ENCODE data around the gene EPYC. TPM values are rescaled to one million over a fixed set of nuclear protein-coding genes. Genes with fewer than 3 reads are reported as not detected.

EPYC gene
- total RNA-seq, 2 experiments from 2014 or later: not detected

GRCh38 chr12:90925562-90925961, 79.2 kb downstream of the EPYC start:
- Histone ChIP-seq H3K9me3 (ENCODE audit: low read length) (no peaks in the 10 kb centered on the region), H3K9me2 (ENCODE audit: insufficient read depth, low read length) (no peaks in the 10 kb centered on the region), H4K20me1 (ENCODE audit: insufficient read depth, low read length) (no peaks in the 10 kb centered on the region), H3K4me3 (ENCODE audit: low read depth, low read length, poor library complexity, severe bottlenecking) (no peak overlapping the region), H3K36me3 (ENCODE audit: insufficient read depth, low read length) (no peaks in the 10 kb centered on the region), H3K27ac (ENCODE audit: low read depth, low read length, poor library complexity, severe bottlenecking) (no peak overlapping the region), H3K79me2 (ENCODE audit: insufficient read depth, low read depth, low read length) (no peaks in the 10 kb centered on the region), H3K4me1 (ENCODE audit: insufficient read depth, low read length, poor library complexity, severe bottlenecking) (no peaks in the 10 kb centered on the region), H2AFZ (ENCODE audit: low read length) (no peak overlapping the region), H3K4me2 (ENCODE audit: low read length) (no peak overlapping the region)
- DNase-seq (ENCODE audit: low spot score): no peak
- CTCF ChIA-PET (ENCODE audit: unreplicated experiment): no interaction called here
- BruUV-seq (replicated peaks): no TSS peak
- intact Hi-C loops (cut with micrococcal nuclease; ENCODE audit: unreplicated experiment): no loop called here
- POLR2A ChIA-PET: no interaction called here
- TF ChIP-seq CTCF (conservative IDR thresholded peaks at IDR 0.05; ENCODE audit: low read length): no peak
- no peak for TF ChIP-seq EZH2phosphoT487 (IDR thresholded peaks at IDR 0.05; ENCODE audit: borderline replicate concordance, low read depth, low read length)

GRCh38 chr12:90924406-90924805, 80.4 kb downstream of the EPYC start:
- no peak overlapping the region for H3K4me3 ChIP-seq (ENCODE audit: low read depth, low read length, poor library complexity, severe bottlenecking)
- no TSS peak for BruUV-seq (replicated peaks)
- no peak for DNase-seq (ENCODE audit: low spot score)
- CTCF ChIA-PET (ENCODE audit: unreplicated experiment): no interaction called here
- H3K4me1 ChIP-seq (ENCODE audit: insufficient read depth, low read length, poor library complexity, severe bottlenecking): no peaks in the 10 kb centered on the region
- H3K9me3 ChIP-seq (ENCODE audit: low read length): no peaks in the 10 kb centered on the region
- H3K79me2 ChIP-seq (ENCODE audit: insufficient read depth, low read depth, low read length): no peaks in the 10 kb centered on the region
- no peak overlapping the region for H2AFZ ChIP-seq (ENCODE audit: low read length)
- no peak overlapping the region for H3K27ac ChIP-seq (ENCODE audit: low read depth, low read length, poor library complexity, severe bottlenecking)
- H3K36me3 ChIP-seq (ENCODE audit: insufficient read depth, low read length): no peaks in the 10 kb centered on the region
- intact Hi-C loops (cut with micrococcal nuclease; ENCODE audit: unreplicated experiment): no loop called here
- H3K4me2 ChIP-seq (ENCODE audit: low read length): no peak overlapping the region
- no peaks in the 10 kb centered on the region for H4K20me1 ChIP-seq (ENCODE audit: insufficient read depth, low read length)
- POLR2A ChIA-PET: no interaction called here
- no peak for TF ChIP-seq EZH2phosphoT487 (IDR thresholded peaks at IDR 0.05; ENCODE audit: borderline replicate concordance, low read depth, low read length)
- no peak for TF ChIP-seq CTCF (conservative IDR thresholded peaks at IDR 0.05; ENCODE audit: low read length)
- no peaks in the 10 kb centered on the region for H3K9me2 ChIP-seq (ENCODE audit: insufficient read depth, low read length)

- ChIA-PET POLR2A (no interaction called here), CTCF (ENCODE audit: unreplicated experiment) (no interaction called here)
- no peak for DNase-seq (ENCODE audit: low spot score)
- no peak overlapping the region for H3K4me3 ChIP-seq (ENCODE audit: low read depth, low read length, poor library complexity, severe bottlenecking)
- no peaks in the 10 kb centered on the region for H3K4me1 ChIP-seq (ENCODE audit: insufficient read depth, low read length, poor library complexity, severe bottlenecking)
- no peaks in the 10 kb centered on the region for H3K79me2 ChIP-seq (ENCODE audit: insufficient read depth, low read depth, low read length)
- no peaks in the 10 kb centered on the region for H3K9me3 ChIP-seq (ENCODE audit: low read length)
- H3K4me2 ChIP-seq (ENCODE audit: low read length): no peak overlapping the region
- no peaks in the 10 kb centered on the region for H3K9me2 ChIP-seq (ENCODE audit: insufficient read depth, low read length)
- no peaks in the 10 kb centered on the region for H3K36me3 ChIP-seq (ENCODE audit: insufficient read depth, low read length)
- no peaks in the 10 kb centered on the region for H4K20me1 ChIP-seq (ENCODE audit: insufficient read depth, low read length)
- H3K27ac ChIP-seq (ENCODE audit: low read depth, low read length, poor library complexity, severe bottlenecking): no peak overlapping the region
- H2AFZ ChIP-seq (ENCODE audit: low read length): no peak overlapping the region
- TF ChIP-seq CTCF (conservative IDR thresholded peaks at IDR 0.05; ENCODE audit: low read length) (no peak), EZH2phosphoT487 (IDR thresholded peaks at IDR 0.05; ENCODE audit: borderline replicate concordance, low read depth, low read length) (no peak)
- no TSS peak for BruUV-seq (replicated peaks)
- intact Hi-C loops (cut with micrococcal nuclease; ENCODE audit: unreplicated experiment): no loop called here
Measured at GRCh38 chr12:90922145-90922627, 82.6 kb downstream of the EPYC start.

Data from OCI-LY7 (cell line).